K562 (cell line): ENCODE measurements around the gene ZNF81. TPM values are rescaled to one million over a fixed set of nuclear protein-coding genes. Genes with fewer than 3 reads are reported as not detected.
A peak's percentile ranks its signal among the peaks of the same experiment; 100 is the strongest.

Experiments used
- ATAC-seq: fragments of 200-7000 bp; cut with Tn5 transposase; 3 replicates; pipeline ENCODE4 v1.9.1; 2020; ENCODE audit warnings: moderate library complexity
- BruUV-seq: library from RNA; stranded (reverse); fragments of 400-500 nt; replicated peaks from 2 replicates; lab custom pipeline; 2021; lab: Mats Ljungman, UMichigan
- CTCF ChIA-PET: fragments of 300-600 bp; formaldehyde crosslinking; extraction: SDS; loops from one replicate; lab custom pipeline; 2021; ENCODE audit warnings: low intra/inter-chr PET ratio; lab: Yijun Ruan, JAX
- POLR2A ChIA-PET: fragments of 300-600, 350-650 bp; sonication (Branson Sonifier 250); formaldehyde crosslinking; extraction: SDS; loops from one replicate; lab custom pipeline; 2021; ENCODE audit warnings: antibody characterized with exemption, inconsistent platforms; lab: Yijun Ruan, JAX
- DNase-seq, 4 experiments: peaks; one replicate each; pipeline versions ENCODE4 v3.0.0 to v3.0.0-alpha.2; 2011 to 2018; ENCODE audit warnings: low spot score in 3 of 4, mixed read lengths in 3 of 4; ENCODE audit errors: extremely low read depth in 1 of 4
- FAIRE-seq: peaks from 2 replicates; lab custom pipeline; 2011; peaks lifted over from hg19 to GRCh38; lab: Jason Lieb, UNC
- H2AFZ ChIP-seq: 2 replicates; pipeline ENCODE4 v1.6.0; 2011; ENCODE audit warnings: low read depth, low read length, control low read depth, inconsistent platforms
- H3K27ac ChIP-seq: fragments of 200-600 bp; 3 replicates; pipeline ENCODE4 v1.8.0; 2011; ENCODE audit warnings: low read depth, mild to moderate bottlenecking, control low read depth, inconsistent platforms, low read length, moderate library complexity, mixed read lengths; ENCODE audit errors: extremely low read depth
- H3K27me3 ChIP-seq, 2 experiments: fragments of 300-600 bp in 1 of 2; 2 replicates in 1 of 2; 3 replicates in 1 of 2; pipeline versions ENCODE4 v1.6.0 to v1.8.0; 2011; ENCODE audit warnings: inconsistent platforms in 2 of 2, low read length in 2 of 2, mild to moderate bottlenecking in 1 of 2, mixed read lengths in 1 of 2, moderate library complexity in 1 of 2; ENCODE audit not compliant: control insufficient read depth in 2 of 2, insufficient read depth in 2 of 2
- H3K36me3 ChIP-seq: fragments of 300-600 bp; 3 replicates; pipeline ENCODE4 v1.8.0; 2011; ENCODE audit warnings: mild to moderate bottlenecking, low read length, inconsistent platforms; ENCODE audit not compliant: control insufficient read depth, insufficient read depth
- H3K4me1 ChIP-seq, 2 experiments: fragments of 200-600 bp in 1 of 2; replicated peaks in 1 of 2; 2 replicates in 1 of 2; 3 replicates in 1 of 2; pipeline versions ENCODE4 v1.5.1 to v1.8.0; 2011; ENCODE audit warnings: inconsistent platforms in 2 of 2, low read length in 2 of 2, mild to moderate bottlenecking in 1 of 2, mixed read lengths in 1 of 2, moderate library complexity in 1 of 2; ENCODE audit not compliant: control insufficient read depth in 2 of 2, insufficient read depth in 2 of 2
- H3K4me2 ChIP-seq: 2 replicates; pipeline ENCODE4 v1.6.1; 2011; ENCODE audit warnings: low read length, control low read depth, inconsistent platforms, mixed read lengths; ENCODE audit not compliant: insufficient read depth
- H3K4me3 ChIP-seq: fragments of 200-600 bp; sonication (generic), shearing (Covaris generic); 2 replicates; pipeline ENCODE4 v1.5.1; 2016; ENCODE audit warnings: control low read depth, inconsistent platforms
- H3K79me2 ChIP-seq: fragments of 200-600 bp; 3 replicates; pipeline ENCODE4 v1.8.0; 2011; ENCODE audit warnings: low read length, inconsistent platforms; ENCODE audit not compliant: control insufficient read depth, insufficient read depth
- H3K9ac ChIP-seq, 2 experiments: 2 replicates each; pipeline versions ENCODE4 v1.6.0 to v1.6.1; 2011; ENCODE audit warnings: low read depth in 2 of 2, low read length in 2 of 2, control low read depth in 1 of 2, inconsistent platforms in 1 of 2, mild to moderate bottlenecking in 1 of 2, mixed read lengths in 1 of 2; ENCODE audit not compliant: insufficient read depth in 1 of 2
- H3K9me1 ChIP-seq: one replicate; pipeline ENCODE4 v1.6.0; 2011; ENCODE audit warnings: inconsistent platforms, mild to moderate bottlenecking, low read length, moderate library complexity; ENCODE audit not compliant: control insufficient read depth, insufficient read depth
- H3K9me3 ChIP-seq: replicated peaks from 2 replicates; pipeline ENCODE4 v1.5.1; 2011; ENCODE audit warnings: low read depth, low read length, inconsistent platforms; ENCODE audit not compliant: control insufficient read depth, insufficient read depth
- H4K20me1 ChIP-seq: replicated peaks from 2 replicates; pipeline ENCODE4 v1.6.1; 2011; ENCODE audit warnings: low read length, inconsistent platforms, mixed read lengths; ENCODE audit not compliant: control insufficient read depth, insufficient read depth
- ATF7 ChIP-seq: fragments of 450-650 bp; IDR thresholded peaks from 2 replicates; pipeline ENCODE4 v1.7.1; 2014; ENCODE audit warnings: mild to moderate bottlenecking, moderate library complexity
- BRD9 ChIP-seq: fragments of 450-650 bp; IDR thresholded peaks from 2 replicates; pipeline ENCODE4 v1.6.1; 2018; ENCODE audit warnings: low read depth; ENCODE audit not compliant: partially characterized antibody
- CHD1 ChIP-seq: fragments of 200-600 bp; sonication (generic); IDR thresholded peaks from one replicate; pipeline ENCODE4 v1.6.1; 2012; ENCODE audit warnings: mild to moderate bottlenecking, moderate library complexity, low read length, inconsistent platforms
- E4F1 ChIP-seq: fragments of 250-450 bp; sonication (Bioruptor Pico); IDR thresholded peaks from 2 replicates; pipeline ENCODE4 v1.5.0; 2021; ENCODE audit warnings: mild to moderate bottlenecking, borderline replicate concordance
- FOSL1 ChIP-seq: fragments of 200-800 bp; sonication (Bioruptor generic); conservative IDR thresholded peaks from 2 replicates; pipeline ENCODE4 v1.6.1; 2016; ENCODE audit warnings: missing genetic modification characterization, missing compliant biosample characterization
- HIVEP1 ChIP-seq: fragments of 250-450 bp; sonication (Bioruptor Pico); IDR thresholded peaks from 2 replicates; pipeline ENCODE4 v1.4.0; 2020; ENCODE audit warnings: mild to moderate bottlenecking
- KLF16 ChIP-seq: IDR thresholded peaks from 2 replicates; pipeline ENCODE4 v1.6.1; 2016; ENCODE audit warnings: antibody characterized with exemption
- KLF6 ChIP-seq: fragments of 250-450 bp; sonication (Bioruptor Pico); IDR thresholded peaks from 2 replicates; pipeline ENCODE4 v1.4.0; 2020; ENCODE audit warnings: mild to moderate bottlenecking, moderate library complexity, borderline replicate concordance
- MAFF ChIP-seq: IDR thresholded peaks from 2 replicates; pipeline ENCODE4 v1.6.1; 2012; ENCODE audit warnings: low read length, improper control_type of control experiment
- NRF1 ChIP-seq, 2 experiments: fragments of 450-650 bp; IDR thresholded peaks in 1 of 2; conservative IDR thresholded peaks in 1 of 2; 2 replicates each; pipeline ENCODE4 v1.6.1; 2014; ENCODE audit warnings: mild to moderate bottlenecking in 2 of 2
- PHB2 ChIP-seq: fragments of 450-650 bp; IDR thresholded peaks from 2 replicates; pipeline ENCODE4 v1.6.1; 2017; ENCODE audit warnings: low read depth
- PKNOX1 ChIP-seq: fragments of 450-650 bp; IDR thresholded peaks from 2 replicates; pipeline ENCODE4 v1.6.1; 2016
- RNF2 ChIP-seq: sonication (generic); IDR thresholded peaks from 2 replicates; pipeline ENCODE4 v1.6.1; 2016
- SRSF3 ChIP-seq: fragments of 200-400 bp; formaldehyde crosslinking; IDR thresholded peaks from 2 replicates; pipeline ENCODE4 v1.6.1; 2016; ENCODE audit warnings: mild to moderate bottlenecking, low read length, moderate library complexity; ENCODE audit not compliant: insufficient read depth
- TFAP4 ChIP-seq: sonication (generic); formaldehyde crosslinking; IDR thresholded peaks from 2 replicates; pipeline ENCODE4 v1.8.0; 2022; ENCODE audit warnings: missing genetic modification reagents, mild to moderate bottlenecking, moderate library complexity, borderline replicate concordance
- ZNF184 ChIP-seq: sonication (generic); formaldehyde crosslinking; IDR thresholded peaks from 2 replicates; pipeline ENCODE4 v1.5.0; 2020; ENCODE audit warnings: missing genetic modification reagents
- ZNF274 ChIP-seq: IDR thresholded peaks from 2 replicates; pipeline ENCODE4 v1.6.1; 2011; ENCODE audit warnings: low read depth, mild to moderate bottlenecking, low read length, moderate library complexity, borderline replicate concordance
- ZNF384 ChIP-seq: IDR thresholded peaks from 2 replicates; pipeline ENCODE4 v1.6.1; 2012; ENCODE audit warnings: low read depth, low read length, improper control_type of control experiment
- WGBS: fragments of 100-300 bp; shearing (Covaris generic); methylation state at CpG from one replicate; pipeline ENCODE4 v1.1.6; 2016; ENCODE audit warnings: low coverage, mixed read lengths; ENCODE audit not compliant: insufficient coverage; ENCODE audit errors: missing lambda C conversion rate; 5-methylcytosine and 5-hydroxymethylcytosine counted together
- in situ Hi-C: fragments of 300-500 bp; cut with MboI; formaldehyde crosslinking; loops from 4 replicates; pipeline ENCODE4 v1.15.0; 2018; ENCODE audit warnings: inconsistent platforms, mixed read lengths
- intact Hi-C: fragments of 100-400 bp; cut with micrococcal nuclease; formaldehyde crosslinking; loops from 2 replicates; pipeline ENCODE4 v1.14.2; 2022
- polyA plus RNA-seq, 8 experiments: library from polyadenylated mRNA; depleted of rRNA in 4 of 8; stranded (reverse) in 5 of 8; unstranded in 3 of 8; fragments of >200 nt; fragmentation: Nextera tagmentation in 2 of 8; fragmentation: Illumina TruSeq in 1 of 8; extraction: Ambion mirVana in 2 of 8; extraction: Trizol in 1 of 8; gene quantifications; 2 replicates each; pipeline versions ENCODE4 v1.2.1 to v1.2.3, GENCODE V29; 2011 to 2014; ENCODE audit warnings: inconsistent platforms in 1 of 8, missing spikeins in 1 of 8
- total RNA-seq, 7 experiments: library from RNA; depleted of rRNA in 6 of 7; stranded (reverse); fragments of >200 nt in 6 of 7; fragmentation: Illumina TruSeq in 2 of 7; extraction: Trizol in 2 of 7; gene quantifications; 2 replicates each; pipeline versions ENCODE4 v1.2.1 to v1.2.3, GENCODE V29; 2011 to 2021; ENCODE audit warnings: low replicate concordance in 1 of 7

Gene ZNF81
- total and polyA plus RNA-seq, 9 of the 15 experiments (the other 6 are each of a cell fraction or from before 2014, with no cell fraction given) = 2.4 to 9.6 (median 4.9) TPM

DNA sequence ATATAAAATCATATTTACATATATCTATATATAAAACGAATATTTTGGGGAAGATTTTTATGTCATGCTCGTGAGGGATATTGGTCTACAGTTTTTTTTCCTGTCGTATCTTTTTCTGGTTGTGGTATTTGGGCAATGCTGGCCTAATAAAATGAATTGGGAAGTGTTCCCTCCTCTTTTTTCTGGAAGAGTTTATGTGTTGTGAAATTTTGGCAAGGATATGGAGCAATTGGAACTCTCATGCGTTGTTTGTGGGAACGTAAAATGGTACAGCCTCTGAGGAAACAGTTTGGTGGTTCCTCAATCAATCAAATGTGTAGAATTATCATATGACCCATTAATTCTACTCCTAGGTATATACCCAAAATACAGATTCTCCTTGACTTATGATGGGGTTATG, 97.2 kb downstream of the ZNF81 start (continued):
- TF ChIP-seq KLF6 (no peak), ATF7 (no peak), HIVEP1 (CRISPR knock-in tag) (no peak), E4F1 (CRISPR knock-in tag) (no peak), MAFF (no peak), ZNF274 (no peak), BRD9 (no peak), ZNF184 (CRISPR knock-in tag) (no peak), ZNF384 (no peak)
- TF ChIP-seq, all 486 proteins: peak for 0

- peak; percentile 42 to 91 (median 62) for DNase-seq
- H4K20me1 ChIP-seq = no peaks in the 10 kb centered on the region
- CTCF ChIA-PET = interaction anchor here (0.6 kb wide), 1 partner anchor 91 kb away, joined by 3 read pairs; no protein-coding TSS in a partner anchor
- no peaks in the 10 kb centered on the region for H3K9me3 ChIP-seq
- H3K27ac ChIP-seq = no peak overlapping the region; the same call in 2 of the 3 replicates
- peak overlapping the region; percentile 24; the same call in 1 of the 2 replicates for H3K4me2 ChIP-seq
- 3% methylated on average over 8 of the region's 15 CpGs for WGBS
- intact Hi-C loops (no loop called here), in situ Hi-C loops (no loop called here)
- H3K9ac ChIP-seq = no peak overlapping the region
- FAIRE-seq = peak; percentile 88
- no peaks in the 10 kb centered on the region for H3K9me1 ChIP-seq
- H3K27me3 ChIP-seq = no peaks in the 10 kb centered on the region
- H3K4me3 ChIP-seq = no peak overlapping the region
- no peak overlapping the region for H2AFZ ChIP-seq
- H3K79me2 ChIP-seq = no peaks in the 10 kb centered on the region
- peak; percentile 93 for ATAC-seq
- POLR2A ChIA-PET = no interaction called here
- BruUV-seq = no TSS peak
- peaks cover 0 to 3% of the 10 kb centered on the region in 2 experiments; a peak in 3 of 5 replicates for H3K4me1 ChIP-seq
- no peaks in the 10 kb centered on the region for H3K36me3 ChIP-seq
- peak; percentile 53; the same call in 1 of the 2 replicates for TF ChIP-seq TFAP4 (CRISPR knock-in tag)
- TF ChIP-seq RNF2 = 0 out of 2 replicates have a peak, but pooled peaks have one; percentile 49
- no peak for TF ChIP-seq SRSF3
- TF ChIP-seq KLF16 = peak; percentile 81
- peak; percentile 45; the same call in 1 of the 2 replicates for TF ChIP-seq PKNOX1
- TF ChIP-seq PHB2 = no peak
- no peak for TF ChIP-seq NRF1 (conservative IDR thresholded peaks at IDR 0.05 in 1 of 2, IDR thresholded peaks at IDR 0.05 in 1 of 2)
- TF ChIP-seq FOSL1 (tag) = 0 out of 2 replicates have a peak, but pooled peaks have one; percentile 20
- no peak for TF ChIP-seq CHD1
Observed at GRCh38 chrX:47936224-47936939, 99.7 kb downstream of the ZNF81 start.
